ENCODE data around the gene FRS2. TPM values are rescaled to one million over a fixed set of nuclear protein-coding genes. Genes with fewer than 3 reads are reported as not detected.

FRS2 gene
- total and polyA plus RNA-seq, 10 of the 15 experiments (the other 5 are each of a cell fraction or from before 2014, with no cell fraction given) = 1.1 to 13.1 (median 5.9) TPM

DNA sequence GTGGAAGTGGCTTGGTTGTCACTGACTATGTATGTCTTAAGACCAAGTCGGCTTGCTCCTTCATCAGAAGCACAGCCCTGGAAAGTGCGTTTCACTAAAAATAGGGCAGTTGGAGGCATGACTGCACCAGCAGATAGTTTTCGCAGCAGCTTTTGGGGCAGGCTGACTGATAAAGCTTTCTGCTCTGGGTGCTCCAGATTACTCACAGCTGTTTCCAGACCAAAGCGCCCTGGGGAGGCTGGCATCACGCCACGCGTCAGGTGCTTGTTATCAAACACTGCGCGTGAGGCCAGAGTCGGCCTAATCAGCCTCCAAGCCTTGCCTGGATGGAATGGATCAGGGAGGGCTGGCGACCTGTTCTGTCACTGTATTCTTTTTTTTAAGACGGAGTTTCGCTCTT lies 153.8 kb downstream of the FRS2 start:
- no peaks in the 10 kb centered on the region for H3K36me3 ChIP-seq (ENCODE audit: control insufficient read depth in 2 of 2, insufficient read depth in 2 of 2, low read length in 1 of 2)
- FAIRE-seq (no peak), ATAC-seq (no peak), DNase-seq (ENCODE audit: low read depth, low spot score) (no peak)
- ChIA-PET RAD21 (ENCODE audit: unreplicated experiment) (no interaction called here), POLR2A (no interaction called here), SMC1A (ENCODE audit: uncharacterized antibody, unreplicated experiment) (no interaction called here), CTCF (no interaction called here)
- no peak for TF ChIP-seq ZZZ3 (IDR thresholded peaks at IDR 0.05; ENCODE audit: control insufficient read depth, insufficient read length, low read depth)
- BruUV-seq (replicated peaks) = no TSS peak
- H3K27ac ChIP-seq (ENCODE audit: control insufficient read depth, insufficient read depth) = no peak overlapping the region
- no peak overlapping the region for H3K4me3 ChIP-seq
- no peaks in the 10 kb centered on the region for H3K27me3 ChIP-seq (replicated peaks in 1 of 2; ENCODE audit: control insufficient read depth in 2 of 2, insufficient read depth in 2 of 2, low read length in 1 of 2)
- H3K9ac ChIP-seq (ENCODE audit: control insufficient read depth, insufficient read depth, low read length) = no peak overlapping the region
- no peaks in the 10 kb centered on the region for H4K20me1 ChIP-seq (ENCODE audit: control insufficient read depth, insufficient read depth)
- H3K9me3 ChIP-seq (replicated peaks; ENCODE audit: control insufficient read depth, insufficient read depth, low read length) = no peaks in the 10 kb centered on the region
- no peaks in the 10 kb centered on the region for H3K4me1 ChIP-seq (ENCODE audit: control insufficient read depth, insufficient read depth, low read length)
- WGBS (ENCODE audit: insufficient coverage, insufficient replicate concordance, low lambda C conversion rate, missing lambda C conversion rate) = 64% methylated on average over 13 of the region's 13 CpGs
- no peaks in the 10 kb centered on the region for H3K79me2 ChIP-seq (ENCODE audit: control insufficient read depth, insufficient read depth, low read length)
- H3K4me2 ChIP-seq (ENCODE audit: control insufficient read depth, insufficient read depth) = no peak overlapping the region
- in situ Hi-C loops (cut with MboI) = no loop called here
- H2AFZ ChIP-seq (ENCODE audit: control insufficient read depth, low read depth, low read length) = no peak overlapping the region
- intact Hi-C loops (cut with micrococcal nuclease; ENCODE audit: unreplicated experiment) = no loop called here

DNA sequence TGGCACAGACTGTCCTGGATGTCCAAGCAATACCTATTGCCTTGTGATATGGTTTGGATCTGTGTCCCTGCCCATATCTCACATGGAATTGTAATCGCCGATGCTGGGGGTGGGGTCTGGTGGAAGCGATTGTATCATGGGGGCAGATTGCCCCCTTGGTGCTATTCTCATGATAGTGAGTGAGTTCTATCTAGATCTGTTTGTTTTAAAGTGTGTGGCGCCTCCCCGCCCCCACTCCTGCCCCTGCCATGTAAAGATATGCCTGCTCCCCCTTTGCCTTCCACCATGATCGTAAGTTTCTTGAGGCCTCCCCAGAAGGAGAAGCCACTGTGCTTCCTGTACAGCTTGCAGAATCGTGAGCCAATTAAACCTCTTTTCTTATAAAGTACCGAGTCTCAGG lies 157.3 kb downstream of the FRS2 start:
- Histone ChIP-seq H2AFZ (ENCODE audit: control insufficient read depth, low read depth, low read length) (no peak overlapping the region), H3K4me2 (ENCODE audit: control insufficient read depth, insufficient read depth) (no peak overlapping the region), H3K27ac (ENCODE audit: control insufficient read depth, insufficient read depth) (no peak overlapping the region), H4K20me1 (ENCODE audit: control insufficient read depth, insufficient read depth) (no peaks in the 10 kb centered on the region), H3K4me1 (ENCODE audit: control insufficient read depth, insufficient read depth, low read length) (no peaks in the 10 kb centered on the region), H3K36me3 (ENCODE audit: control insufficient read depth in 2 of 2, insufficient read depth in 2 of 2, low read length in 1 of 2) (no peaks in the 10 kb centered on the region), H3K27me3 (replicated peaks in 1 of 2; ENCODE audit: control insufficient read depth in 2 of 2, insufficient read depth in 2 of 2, low read length in 1 of 2) (no peaks in the 10 kb centered on the region), H3K4me3 (no peak overlapping the region), H3K9me3 (replicated peaks; ENCODE audit: control insufficient read depth, insufficient read depth, low read length) (no peaks in the 10 kb centered on the region), H3K79me2 (ENCODE audit: control insufficient read depth, insufficient read depth, low read length) (no peaks in the 10 kb centered on the region), H3K9ac (ENCODE audit: control insufficient read depth, insufficient read depth, low read length) (no peak overlapping the region)
- intact Hi-C loops (cut with micrococcal nuclease; ENCODE audit: unreplicated experiment) (no loop called here), in situ Hi-C loops (cut with MboI) (no loop called here)
- CTCF ChIA-PET = interaction anchor here (0.7 to 1.2 kb wide), 2 partner anchors 269 to 296 kb away, joined by 3 read pairs; no protein-coding TSS in a partner anchor
- POLR2A ChIA-PET = no interaction called here
- ATAC-seq = no peak
- SMC1A ChIA-PET (ENCODE audit: uncharacterized antibody, unreplicated experiment) = no interaction called here
- 47% methylated on average over 8 of the region's 8 CpGs for WGBS (ENCODE audit: insufficient coverage, insufficient replicate concordance, low lambda C conversion rate, missing lambda C conversion rate)
- no TSS peak for BruUV-seq (replicated peaks)
- RAD21 ChIA-PET (ENCODE audit: unreplicated experiment) = no interaction called here
- no peak for FAIRE-seq
- no peak for DNase-seq (ENCODE audit: low read depth, low spot score)
- no peak for TF ChIP-seq KDM1A (IDR thresholded peaks at IDR 0.05; ENCODE audit: borderline replicate concordance)
- no peak for TF ChIP-seq EED (IDR thresholded peaks at IDR 0.05; ENCODE audit: low read depth)
- TF ChIP-seq, protein P1, sequence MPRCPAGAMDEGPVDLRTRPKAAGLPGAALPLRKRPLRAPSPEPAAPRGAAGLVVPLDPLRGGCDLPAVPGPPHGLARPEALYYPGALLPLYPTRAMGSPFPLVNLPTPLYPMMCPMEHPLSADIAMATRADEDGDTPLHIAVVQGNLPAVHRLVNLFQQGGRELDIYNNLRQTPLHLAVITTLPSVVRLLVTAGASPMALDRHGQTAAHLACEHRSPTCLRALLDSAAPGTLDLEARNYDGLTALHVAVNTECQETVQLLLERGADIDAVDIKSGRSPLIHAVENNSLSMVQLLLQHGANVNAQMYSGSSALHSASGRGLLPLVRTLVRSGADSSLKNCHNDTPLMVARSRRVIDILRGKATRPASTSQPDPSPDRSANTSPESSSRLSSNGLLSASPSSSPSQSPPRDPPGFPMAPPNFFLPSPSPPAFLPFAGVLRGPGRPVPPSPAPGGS (IDR thresholded peaks at IDR 0.05; ENCODE audit: borderline replicate concordance, insufficient read depth, low read depth, low read length, poor library complexity, severe bottlenecking) = no peak
- no peak for TF ChIP-seq TCF3 (IDR thresholded peaks at IDR 0.05; ENCODE audit: borderline replicate concordance, insufficient read depth, low read depth, low read length)
- no peak for TF ChIP-seq BRCA1 (IDR thresholded peaks at IDR 0.05; ENCODE audit: low read depth, low read length)
- no peak for TF ChIP-seq SUZ12 (IDR thresholded peaks at IDR 0.05; ENCODE audit: unreplicated experiment)
- TF ChIP-seq ATF7 (IDR thresholded peaks at IDR 0.05; ENCODE audit: low read depth) = no peak
- TF ChIP-seq RCOR1 (conservative IDR thresholded peaks at IDR 0.05; ENCODE audit: low read depth, low read length) = no peak
- TF ChIP-seq, protein P2, sequence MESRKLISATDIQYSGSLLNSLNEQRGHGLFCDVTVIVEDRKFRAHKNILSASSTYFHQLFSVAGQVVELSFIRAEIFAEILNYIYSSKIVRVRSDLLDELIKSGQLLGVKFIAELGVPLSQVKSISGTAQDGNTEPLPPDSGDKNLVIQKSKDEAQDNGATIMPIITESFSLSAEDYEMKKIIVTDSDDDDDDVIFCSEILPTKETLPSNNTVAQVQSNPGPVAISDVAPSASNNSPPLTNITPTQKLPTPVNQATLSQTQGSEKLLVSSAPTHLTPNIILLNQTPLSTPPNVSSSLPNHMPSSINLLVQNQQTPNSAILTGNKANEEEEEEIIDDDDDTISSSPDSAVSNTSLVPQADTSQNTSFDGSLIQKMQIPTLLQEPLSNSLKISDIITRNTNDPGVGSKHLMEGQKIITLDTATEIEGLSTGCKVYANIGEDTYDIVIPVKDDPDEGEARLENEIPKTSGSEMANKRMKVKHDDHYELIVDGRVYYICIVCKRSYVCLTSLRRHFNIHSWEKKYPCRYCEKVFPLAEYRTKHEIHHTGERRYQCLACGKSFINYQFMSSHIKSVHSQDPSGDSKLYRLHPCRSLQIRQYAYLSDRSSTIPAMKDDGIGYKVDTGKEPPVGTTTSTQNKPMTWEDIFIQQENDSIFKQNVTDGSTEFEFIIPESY (IDR thresholded peaks at IDR 0.05) = no peak
- no peak for TF ChIP-seq CBX5 (IDR thresholded peaks at IDR 0.05; ENCODE audit: low read depth)
- TF ChIP-seq, protein P3, sequence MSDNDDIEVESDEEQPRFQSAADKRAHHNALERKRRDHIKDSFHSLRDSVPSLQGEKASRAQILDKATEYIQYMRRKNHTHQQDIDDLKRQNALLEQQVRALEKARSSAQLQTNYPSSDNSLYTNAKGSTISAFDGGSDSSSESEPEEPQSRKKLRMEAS (IDR thresholded peaks at IDR 0.05; ENCODE audit: low read depth, low read length) = no peak
- TF ChIP-seq TARDBP (IDR thresholded peaks at IDR 0.05; ENCODE audit: borderline replicate concordance) = no peak

All from GM12878 (cell line).